HepG2 (cell line): Measurements from ENCODE around the gene SLC6A12. TPM values are rescaled to one million over a fixed set of nuclear protein-coding genes. Genes with fewer than 3 reads are reported as not detected.

ENCODE experiments used
- AGO1 ChIP-seq: fragments of 200-400 bp; formaldehyde crosslinking; IDR thresholded peaks from 2 replicates; pipeline ENCODE4 v1.6.1; 2017; ENCODE audit warnings: mild to moderate bottlenecking, low read depth, low read length, moderate library complexity; ENCODE audit not compliant: poor library complexity, severe bottlenecking
- ARID4A ChIP-seq: sonication (generic); formaldehyde crosslinking; IDR thresholded peaks from 2 replicates; pipeline ENCODE4 v1.5.0; 2020; ENCODE audit warnings: mild to moderate bottlenecking, missing genetic modification reagents, borderline replicate concordance
- BRF2 ChIP-seq: sonication (generic); formaldehyde crosslinking; IDR thresholded peaks from 2 replicates; pipeline ENCODE4 v1.8.1; 2022; ENCODE audit warnings: mild to moderate bottlenecking, missing genetic modification reagents
- FOXJ3 ChIP-seq: sonication (generic); formaldehyde crosslinking; IDR thresholded peaks from 2 replicates; pipeline ENCODE4 v1.4.0; 2020; ENCODE audit warnings: missing genetic modification reagents, mild to moderate bottlenecking, borderline replicate concordance
- PAX8 ChIP-seq: sonication (generic); formaldehyde crosslinking; IDR thresholded peaks from 2 replicates; pipeline ENCODE4 v1.8.0; 2022; ENCODE audit warnings: mild to moderate bottlenecking, missing genetic modification reagents, borderline replicate concordance
- RAD21 ChIP-seq: fragments of 450-650 bp; formaldehyde crosslinking; IDR thresholded peaks from 2 replicates; pipeline ENCODE4 v1.5.0; 2020; ENCODE audit warnings: mild to moderate bottlenecking
- SKI ChIP-seq: fragments of 450-650 bp; IDR thresholded peaks from one replicate; pipeline ENCODE4 v1.6.1; 2018; ENCODE audit warnings: mild to moderate bottlenecking; ENCODE audit not compliant: partially characterized antibody
- SNAPC5 ChIP-seq: sonication (generic); formaldehyde crosslinking; IDR thresholded peaks from 2 replicates; pipeline ENCODE4 v1.8.1; 2023; ENCODE audit warnings: mild to moderate bottlenecking, missing genetic modification reagents, borderline replicate concordance
- TSC22D2 ChIP-seq: sonication (generic); formaldehyde crosslinking; IDR thresholded peaks from 2 replicates; pipeline ENCODE4 v1.5.1; 2020; ENCODE audit warnings: missing genetic modification reagents, mild to moderate bottlenecking, borderline replicate concordance
- ZFY ChIP-seq: sonication (generic); formaldehyde crosslinking; IDR thresholded peaks from 2 replicates; pipeline ENCODE4 v1.4.0; 2020; ENCODE audit warnings: missing genetic modification reagents
- ZNF12 ChIP-seq: sonication (generic); formaldehyde crosslinking; IDR thresholded peaks from 2 replicates; pipeline ENCODE4 v1.5.0; 2020; ENCODE audit warnings: missing genetic modification reagents
- ZNF205 ChIP-seq: IDR thresholded peaks from 2 replicates; pipeline ENCODE4 v1.6.1; 2018; ENCODE audit warnings: missing biosample characterization, missing genetic modification reagents
- ZNF777 ChIP-seq: sonication (generic); formaldehyde crosslinking; IDR thresholded peaks from 2 replicates; pipeline ENCODE4 v1.4.0; 2020; ENCODE audit warnings: missing genetic modification reagents
- polyA plus RNA-seq, 8 experiments: library from polyadenylated mRNA; depleted of rRNA in 3 of 8; stranded (reverse) in 7 of 8; unstranded in 1 of 8; fragments of >200 nt; fragmentation: Illumina TruSeq in 4 of 8; extraction: Trizol in 4 of 8; gene quantifications; 2 replicates each; pipeline versions ENCODE4 v1.2.1 to v1.2.3, GENCODE V29; 2011 to 2016; ENCODE audit warnings: low read depth in 4 of 8, missing spikeins in 1 of 8, mixed read lengths in 1 of 8; ENCODE audit not compliant: insufficient read depth in 1 of 8
- total RNA-seq, 5 experiments: library from RNA; depleted of rRNA; stranded (reverse); fragments of >200 nt; fragmentation: Illumina TruSeq; extraction: Trizol; gene quantifications; 2 replicates each; pipeline ENCODE4 v1.2.3, GENCODE V29; 2016; ENCODE audit warnings: low read depth in 1 of 5
- TF ChIP-seq, protein P1 (sequence below), 2 experiments: sonication (generic) in 1 of 2; formaldehyde crosslinking in 1 of 2; IDR thresholded peaks; 2 replicates each; pipeline versions ENCODE4 v1.6.1 to v1.9.0; 2014 to 2022; ENCODE audit warnings: antibody characterized with exemption in 1 of 2, borderline replicate concordance in 1 of 2, inconsistent platforms in 1 of 2, low read depth in 1 of 2, missing genetic modification reagents in 1 of 2
- TF ChIP-seq, protein P2 (sequence below): sonication (generic); formaldehyde crosslinking; IDR thresholded peaks from 2 replicates; pipeline ENCODE4 v1.4.0; 2020; ENCODE audit warnings: missing genetic modification reagents

Gene SLC6A12
- total and polyA plus RNA-seq, 2 of the 13 experiments (the other 11 are each of a cell fraction or from before 2014, with no cell fraction given), result 3.7 to 18.8 TPM

- TF ChIP-seq, protein P1, sequence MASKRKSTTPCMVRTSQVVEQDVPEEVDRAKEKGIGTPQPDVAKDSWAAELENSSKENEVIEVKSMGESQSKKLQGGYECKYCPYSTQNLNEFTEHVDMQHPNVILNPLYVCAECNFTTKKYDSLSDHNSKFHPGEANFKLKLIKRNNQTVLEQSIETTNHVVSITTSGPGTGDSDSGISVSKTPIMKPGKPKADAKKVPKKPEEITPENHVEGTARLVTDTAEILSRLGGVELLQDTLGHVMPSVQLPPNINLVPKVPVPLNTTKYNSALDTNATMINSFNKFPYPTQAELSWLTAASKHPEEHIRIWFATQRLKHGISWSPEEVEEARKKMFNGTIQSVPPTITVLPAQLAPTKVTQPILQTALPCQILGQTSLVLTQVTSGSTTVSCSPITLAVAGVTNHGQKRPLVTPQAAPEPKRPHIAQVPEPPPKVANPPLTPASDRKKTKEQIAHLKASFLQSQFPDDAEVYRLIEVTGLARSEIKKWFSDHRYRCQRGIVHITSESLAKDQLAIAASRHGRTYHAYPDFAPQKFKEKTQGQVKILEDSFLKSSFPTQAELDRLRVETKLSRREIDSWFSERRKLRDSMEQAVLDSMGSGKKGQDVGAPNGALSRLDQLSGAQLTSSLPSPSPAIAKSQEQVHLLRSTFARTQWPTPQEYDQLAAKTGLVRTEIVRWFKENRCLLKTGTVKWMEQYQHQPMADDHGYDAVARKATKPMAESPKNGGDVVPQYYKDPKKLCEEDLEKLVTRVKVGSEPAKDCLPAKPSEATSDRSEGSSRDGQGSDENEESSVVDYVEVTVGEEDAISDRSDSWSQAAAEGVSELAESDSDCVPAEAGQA (IDR thresholded peaks at IDR 0.05; ENCODE audit: low read depth), result 0 out of 2 replicates have a peak, but pooled peaks have one; percentile 19
- TF ChIP-seq, protein P1 (CRISPR knock-in tag; IDR thresholded peaks at IDR 0.05; ENCODE audit: borderline replicate concordance), result no peak
- TF ChIP-seq SKI, result peak; percentile 49
- TF ChIP-seq FOXJ3 (CRISPR knock-in tag), result no peak
- no peak for TF ChIP-seq ZNF12
- TF ChIP-seq AGO1, result peak; percentile 90
- TF ChIP-seq ZNF777 (CRISPR knock-in tag), result peak; percentile 80
- TF ChIP-seq, protein P2, sequence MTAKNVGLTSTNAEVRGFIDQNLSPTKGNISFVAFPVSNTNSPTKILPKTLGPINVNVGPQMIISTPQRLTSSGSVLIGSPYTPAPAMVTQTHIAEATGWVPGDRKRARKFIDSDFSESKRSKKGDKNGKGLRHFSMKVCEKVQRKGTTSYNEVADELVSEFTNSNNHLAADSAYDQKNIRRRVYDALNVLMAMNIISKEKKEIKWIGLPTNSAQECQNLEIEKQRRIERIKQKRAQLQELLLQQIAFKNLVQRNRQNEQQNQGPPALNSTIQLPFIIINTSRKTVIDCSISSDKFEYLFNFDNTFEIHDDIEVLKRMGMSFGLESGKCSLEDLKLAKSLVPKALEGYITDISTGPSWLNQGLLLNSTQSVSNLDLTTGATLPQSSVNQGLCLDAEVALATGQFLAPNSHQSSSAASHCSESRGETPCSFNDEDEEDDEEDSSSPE (CRISPR knock-in tag), result 0 out of 2 replicates have a peak, but pooled peaks have one; percentile 24
- peak; percentile 91 for TF ChIP-seq RAD21
- TF ChIP-seq BRF2 (CRISPR knock-in tag), result peak; percentile 42; the same call in 1 of the 2 replicates
- TF ChIP-seq SNAPC5 (CRISPR knock-in tag), result 0 out of 2 replicates have a peak, but pooled peaks have one; percentile 43
- TF ChIP-seq ZNF205 (CRISPR knock-in tag), result no peak
- TF ChIP-seq PAX8 (CRISPR knock-in tag), result no peak
- no peak for TF ChIP-seq TSC22D2 (CRISPR knock-in tag)
- peak; percentile 37; the same call in 1 of the 2 replicates for TF ChIP-seq ARID4A (CRISPR knock-in tag)
- peak; percentile 30; the same call in 1 of the 2 replicates for TF ChIP-seq ZFY
These were observed 24.9 kb downstream of the SLC6A12 start (continued) for GRCh38 chr12:188910-189621.
